Esophagus squamous epithelium (tissue), 4 donors: ENCODE measurements around the gene S100PBP.

ENCODE experiments used
- CTCF ChIP-seq, 6 experiments: fragments of 450-650 bp in 4 of 6; fragments of 200-600 bp in 2 of 6; sonication (generic) in 2 of 6; IDR thresholded peaks; one replicate each; pipeline ENCODE4 v1.5.1; 2016 to 2019; ENCODE audit warnings: antibody characterized with exemption in 6 of 6, mild to moderate bottlenecking in 4 of 6, moderate library complexity in 4 of 6
- POLR2A ChIP-seq, 4 donors: fragments of 450-650 bp; IDR thresholded peaks; one replicate each; pipeline ENCODE4 v1.6.1; 2017; ENCODE audit warnings: antibody characterized with exemption in 4 of 4, mild to moderate bottlenecking in 4 of 4, moderate library complexity in 3 of 4

- TF ChIP-seq CTCF (IDR thresholded peaks at IDR 0.05), result no peak
- TF ChIP-seq POLR2A (IDR thresholded peaks at IDR 0.05), result no peak
Observed at GRCh38 chr1:32808580-32808979, 8.9 kb upstream of the S100PBP start.
